Right ventricle myocardium inferior (tissue), 1 donor: ENCODE results near the gene TMEM267. TPM values are rescaled to one million over a fixed set of nuclear protein-coding genes. Genes with fewer than 3 reads are reported as not detected.
"Not testable (repeated sequence)": the region's sequence is repeated elsewhere in the genome, so short reads cannot be mapped to it uniquely, and the experiment has no call there.

Experiments used
- ATAC-seq: fragments of 200-7000 bp; cut with Tn5 transposase; one replicate; pipeline ENCODE4 v1.9.1; 2020; ENCODE audit warnings: mild to moderate bottlenecking, moderate library complexity
- DNase-seq: peaks from one replicate; pipeline ENCODE4 v3.0.0; 2021; ENCODE audit errors: missing footprints
- intact Hi-C: fragments of 100-400 bp; cut with DNase I; formaldehyde crosslinking; loops from one replicate; pipeline ENCODE4 v1.11.0; 2022
- total RNA-seq: library from RNA; stranded (reverse); fragmentation: NEBNext Ultra II Directional; extraction: Animal tissue kit (Norgen Biotek cat#: 25700); gene quantifications from one replicate; pipeline ENCODE4 v1.2.1, GENCODE V29; 2021
- donor health status: DM: no; HTN: yes; CAD: no; lungs with severe emphysema.

The TMEM267 gene
- total RNA-seq, 1 donor from 2014 or later = 7.0 TPM

GRCh38 chr5:43415935-43416802, 67.5 kb downstream of the TMEM267 start:
- ATAC-seq = no peak
- no peak for DNase-seq
- intact Hi-C loops = no loop called here

- intact Hi-C loops = no loop called here
- DNase-seq (no peak), ATAC-seq (no peak)
Observed at GRCh38 chr5:43413966-43414365, 69.7 kb downstream of the TMEM267 start.

GRCh38 chr5:43412644-43413043, 71.0 kb downstream of the TMEM267 start:
- DNase-seq (no peak), ATAC-seq (no peak)
- intact Hi-C loops = no loop called here

GRCh38 chr5:43412156-43412555, 71.5 kb downstream of the TMEM267 start, which contains the start of gene CCL28:
Gene CCL28 (minus strand): TSS chr5:43412391. CDS start chr5:43412316, 75 bp downstream.
- intact Hi-C loops = no loop called here

GRCh38 chr5:43411495-43411894, 72.2 kb downstream of the TMEM267 start:
- DNase-seq (no peak), ATAC-seq (no peak)
- intact Hi-C loops = no loop called here

More at GRCh38 chr5:43412156-43412555, 71.5 kb downstream of the TMEM267 start, which contains the start of gene CCL28:
- no peak for DNase-seq
- no peak for ATAC-seq

GRCh38 chr5:43410414-43410813, 73.3 kb downstream of the TMEM267 start:
- intact Hi-C loops = no loop called here
- DNase-seq (no peak), ATAC-seq (no peak)

- DNase-seq (no peak), ATAC-seq (no peak)
Observed at GRCh38 chr5:43409809-43410271, 73.8 kb downstream of the TMEM267 start.

GRCh38 chr5:43402524-43403066, 81.1 kb downstream of the TMEM267 start:
- intact Hi-C loops, ATAC-seq, DNase-seq: not testable (repeated sequence)

More at GRCh38 chr5:43409809-43410271, 73.8 kb downstream of the TMEM267 start:
- intact Hi-C loops = no loop called here

- ATAC-seq = no peak
- intact Hi-C loops = no loop called here
Observed at GRCh38 chr5:43401827-43402226, 81.8 kb downstream of the TMEM267 start.

GRCh38 chr5:43400082-43400481, 83.6 kb downstream of the TMEM267 start:
- DNase-seq (no peak), ATAC-seq (no peak)
- intact Hi-C loops = no loop called here

More at GRCh38 chr5:43401827-43402226, 81.8 kb downstream of the TMEM267 start:
- no peak for DNase-seq

GRCh38 chr5:43396762-43397304, 86.8 kb downstream of the TMEM267 start:
- intact Hi-C loops = no loop called here
- ATAC-seq (peak; percentile 69), DNase-seq (peak; percentile 75)

Other genes starting within 250 kb of the TMEM267 start
- gene HMGCS1, start 170.5 kb downstream of the TMEM267 start, total RNA-seq = 23.1 TPM
- 0.81 TPM for gene CCL28, start 71.5 kb downstream of the TMEM267 start, total RNA-seq
- 0.73 TPM for gene C5orf34, start 31.3 kb upstream of the TMEM267 start, total RNA-seq
- 130 TPM for gene PAIP1, start 73.2 kb upstream of the TMEM267 start, total RNA-seq
- gene NNT, start 119.3 kb upstream of the TMEM267 start, total RNA-seq = 563 TPM